Trophoblast cell (in vitro differentiated cells and primary cell): ENCODE results near the gene HOXA6.

Experiments used
- DNase-seq, 2 donors: peaks; one replicate each; pipeline ENCODE4 v3.0.0-alpha.2; 2016
- H2AFZ ChIP-seq: 2 replicates; pipeline ENCODE4 v1.6.1; 2013; ENCODE audit warnings: low read length, moderate library complexity, mild to moderate bottlenecking; ENCODE audit not compliant: insufficient read depth, poor library complexity
- H2AK5ac ChIP-seq: 2 replicates; pipeline ENCODE4 v1.6.1; 2013; ENCODE audit warnings: mild to moderate bottlenecking, low read length
- H2BK120ac ChIP-seq: 2 replicates; pipeline ENCODE4 v1.6.1; 2013; ENCODE audit warnings: low read length, mild to moderate bottlenecking, moderate library complexity; ENCODE audit not compliant: insufficient read depth, poor library complexity
- H2BK12ac ChIP-seq: 2 replicates; pipeline ENCODE4 v1.6.1; 2013; ENCODE audit warnings: mild to moderate bottlenecking, low read length, moderate library complexity
- H2BK5ac ChIP-seq: 2 replicates; pipeline ENCODE4 v1.6.1; 2013; ENCODE audit warnings: low read length, low read depth, moderate library complexity, mild to moderate bottlenecking; ENCODE audit not compliant: poor library complexity
- H3K14ac ChIP-seq: 2 replicates; pipeline ENCODE4 v1.6.1; 2013; ENCODE audit warnings: mild to moderate bottlenecking, low read length
- H3K18ac ChIP-seq: 2 replicates; pipeline ENCODE4 v1.6.1; 2013; ENCODE audit warnings: mild to moderate bottlenecking, low read length
- H3K23ac ChIP-seq: 2 replicates; pipeline ENCODE4 v1.6.1; 2013; ENCODE audit warnings: low read length
- H3K27ac ChIP-seq: 2 replicates; pipeline ENCODE4 v1.5.1; 2013; ENCODE audit warnings: low read depth, mild to moderate bottlenecking, inconsistent platforms, low read length, moderate library complexity
- H3K27me3 ChIP-seq: 2 replicates; pipeline ENCODE4 v1.6.1; 2013; ENCODE audit warnings: inconsistent platforms, mild to moderate bottlenecking, low read length, moderate library complexity; ENCODE audit not compliant: insufficient read depth
- H3K36me3 ChIP-seq, 2 experiments: 1 replicate in 1 of 2; 2 replicates in 1 of 2; pipeline ENCODE4 v1.6.1; 2013; ENCODE audit warnings: low read length in 2 of 2, mild to moderate bottlenecking in 2 of 2, moderate library complexity in 1 of 2; ENCODE audit not compliant: insufficient read depth in 2 of 2, control insufficient read depth in 1 of 2
- H3K4ac ChIP-seq: 2 replicates; pipeline ENCODE4 v1.6.1; 2013; ENCODE audit warnings: low read depth, mild to moderate bottlenecking, low read length, moderate library complexity
- H3K4me1 ChIP-seq, 2 experiments: 1 replicate in 1 of 2; 2 replicates in 1 of 2; pipeline ENCODE4 v1.6.1; 2013; ENCODE audit warnings: low read length in 2 of 2, mild to moderate bottlenecking in 2 of 2, moderate library complexity in 1 of 2; ENCODE audit not compliant: insufficient read depth in 2 of 2, control insufficient read depth in 1 of 2
- H3K4me2 ChIP-seq: 2 replicates; pipeline ENCODE4 v1.6.1; 2013; ENCODE audit warnings: inconsistent platforms, mild to moderate bottlenecking, low read length, moderate library complexity
- H3K4me3 ChIP-seq: 2 replicates; pipeline ENCODE4 v1.5.1; 2013; ENCODE audit warnings: mild to moderate bottlenecking, low read depth, low read length, inconsistent platforms
- H3K79me1 ChIP-seq: one replicate; pipeline ENCODE4 v1.6.1; 2013; ENCODE audit warnings: low read length
- H3K79me2 ChIP-seq: 2 replicates; pipeline ENCODE4 v1.6.1; 2013; ENCODE audit warnings: low read length, mild to moderate bottlenecking; ENCODE audit not compliant: control insufficient read depth, insufficient read depth, poor library complexity
- H3K9ac ChIP-seq: 2 replicates; pipeline ENCODE4 v1.6.1; 2013; ENCODE audit warnings: mild to moderate bottlenecking, low read length
- H3K9me3 ChIP-seq: 2 replicates; pipeline ENCODE4 v1.6.1; 2013; ENCODE audit warnings: low read depth, mild to moderate bottlenecking, control low read depth, inconsistent platforms, low read length; ENCODE audit not compliant: insufficient read depth
- H4K12ac ChIP-seq: 2 replicates; pipeline ENCODE4 v1.6.1; 2013; ENCODE audit warnings: low read depth, mild to moderate bottlenecking, low read length, moderate library complexity
- H4K8ac ChIP-seq: 2 replicates; pipeline ENCODE4 v1.6.1; 2013; ENCODE audit warnings: low read depth, mild to moderate bottlenecking, low read length, moderate library complexity
- H4K91ac ChIP-seq: one replicate; pipeline ENCODE4 v1.6.1; 2013; ENCODE audit warnings: low read depth, mild to moderate bottlenecking, low read length, moderate library complexity
- whole genome bisulfite sequencing: extraction: QIAGEN DNeasy Blood & Tissue Kit; methylation state at CpG from one replicate; pipeline ENCODE4 v1.1.7; 2013; ENCODE audit warnings: missing lambda C conversion rate; ENCODE audit not compliant: insufficient read length, insufficient coverage; ENCODE audit errors: extremely low coverage; 5-methylcytosine and 5-hydroxymethylcytosine counted together

The HOXA6 gene

GRCh38 chr7:27141137-27141922 is 6.2 kb downstream of the HOXA6 start:
- no peak overlapping the region for H3K4me2 ChIP-seq
- H3K27me3 ChIP-seq, result peaks cover 93% of the 10 kb centered on the region
- H4K12ac ChIP-seq, result no peak overlapping the region
- H3K27ac ChIP-seq, result no peak overlapping the region
- WGBS, result no CpG with 5 or more reads among the region's 18 CpGs
- H3K36me3 ChIP-seq, result no peaks in the 10 kb centered on the region
- H3K4me1 ChIP-seq, result peaks cover 3 to 11% of the 10 kb centered on the region in 2 experiments
- no peak overlapping the region for H2AK5ac ChIP-seq
- no peak overlapping the region for H2BK120ac ChIP-seq
- H3K18ac ChIP-seq, result no peak overlapping the region
- no peak overlapping the region for H2BK5ac ChIP-seq
- H2BK12ac ChIP-seq, result no peak overlapping the region
- H4K8ac ChIP-seq, result no peak overlapping the region
- no peak overlapping the region for H3K23ac ChIP-seq
- H3K4me3 ChIP-seq, result no peak overlapping the region
- no peak overlapping the region for H3K9ac ChIP-seq
- DNase-seq, result no peak
- no peak overlapping the region for H2AFZ ChIP-seq
- no peaks in the 10 kb centered on the region for H3K79me1 ChIP-seq
- H3K4ac ChIP-seq, result no peak overlapping the region
- no peaks in the 10 kb centered on the region for H3K79me2 ChIP-seq
- no peak overlapping the region for H3K14ac ChIP-seq
- H4K91ac ChIP-seq, result no peak overlapping the region
- peaks cover 20% of the 10 kb centered on the region for H3K9me3 ChIP-seq

GRCh38 chr7:27140126-27140857 is 7.3 kb downstream of the HOXA6 start:
- Histone ChIP-seq H3K79me2 (no peaks in the 10 kb centered on the region), H4K91ac (no peak overlapping the region), H4K8ac (no peak overlapping the region), H3K23ac (no peak overlapping the region), H3K4ac (no peak overlapping the region), H2BK5ac (no peak overlapping the region), H3K27me3 (peaks cover 92% of the 10 kb centered on the region), H3K9ac (no peak overlapping the region), H3K79me1 (no peaks in the 10 kb centered on the region), H2AK5ac (no peak overlapping the region), H2AFZ (no peak overlapping the region), H3K36me3 (no peaks in the 10 kb centered on the region), H3K9me3 (peaks cover 13% of the 10 kb centered on the region), H2BK120ac (no peak overlapping the region), H4K12ac (no peak overlapping the region), H3K18ac (no peak overlapping the region), H3K4me1 (peaks cover 3 to 11% of the 10 kb centered on the region in 2 experiments), H3K27ac (no peak overlapping the region), H3K4me2 (no peak overlapping the region), H3K4me3 (peak overlapping the region; percentile 30), H3K14ac (no peak overlapping the region), H2BK12ac (no peak overlapping the region)
- no CpG with 5 or more reads among the region's 15 CpGs for WGBS
- no peak for DNase-seq

- peaks cover 3 to 11% of the 10 kb centered on the region in 2 experiments for H3K4me1 ChIP-seq
- no peak overlapping the region for H4K8ac ChIP-seq
- H2BK12ac ChIP-seq, result no peak overlapping the region
- no peak overlapping the region for H3K14ac ChIP-seq
- no peak overlapping the region for H3K4ac ChIP-seq
- H3K9ac ChIP-seq, result no peak overlapping the region
- no peak overlapping the region for H3K4me2 ChIP-seq
- H3K27me3 ChIP-seq, result peaks cover 86% of the 10 kb centered on the region
- H3K4me3 ChIP-seq, result no peak overlapping the region
- H2AK5ac ChIP-seq, result no peak overlapping the region
- H3K18ac ChIP-seq, result no peak overlapping the region
- peaks cover 8% of the 10 kb centered on the region for H3K9me3 ChIP-seq
- H2BK5ac ChIP-seq, result no peak overlapping the region
- H3K79me2 ChIP-seq, result no peaks in the 10 kb centered on the region
- WGBS, result no CpG with 5 or more reads among the region's 53 CpGs
- no peak overlapping the region for H2BK120ac ChIP-seq
- H4K12ac ChIP-seq, result no peak overlapping the region
- H3K36me3 ChIP-seq, result no peaks in the 10 kb centered on the region
- no peak overlapping the region for H2AFZ ChIP-seq
- no peaks in the 10 kb centered on the region for H3K79me1 ChIP-seq
- no peak overlapping the region for H4K91ac ChIP-seq
- DNase-seq, result no peak
- H3K27ac ChIP-seq, result no peak overlapping the region
- no peak overlapping the region for H3K23ac ChIP-seq
Measured at GRCh38 chr7:27139334-27140125, 8.0 kb downstream of the HOXA6 start.

GRCh38 chr7:27138985-27139333 is 8.6 kb downstream of the HOXA6 start:
- no peak for DNase-seq
- H3K79me2 ChIP-seq, result no peaks in the 10 kb centered on the region
- H3K23ac ChIP-seq, result no peak overlapping the region
- H3K4ac ChIP-seq, result no peak overlapping the region
- H3K9me3 ChIP-seq, result peaks cover 6% of the 10 kb centered on the region
- no peak overlapping the region for H2BK120ac ChIP-seq
- no peaks in the 10 kb centered on the region for H3K79me1 ChIP-seq
- no peak overlapping the region for H3K4me2 ChIP-seq
- no peak overlapping the region for H3K14ac ChIP-seq
- no peak overlapping the region for H4K12ac ChIP-seq
- no peaks in the 10 kb centered on the region for H3K36me3 ChIP-seq
- WGBS, result no CpG with 5 or more reads among the region's 11 CpGs
- no peak overlapping the region for H4K91ac ChIP-seq
- peaks cover 3 to 11% of the 10 kb centered on the region in 2 experiments for H3K4me1 ChIP-seq
- H4K8ac ChIP-seq, result no peak overlapping the region
- no peak overlapping the region for H3K27ac ChIP-seq
- H3K18ac ChIP-seq, result no peak overlapping the region
- H3K9ac ChIP-seq, result no peak overlapping the region
- no peak overlapping the region for H3K4me3 ChIP-seq
- no peak overlapping the region for H2BK5ac ChIP-seq
- no peak overlapping the region for H2BK12ac ChIP-seq
- H3K27me3 ChIP-seq, result peaks cover 83% of the 10 kb centered on the region
- no peak overlapping the region for H2AK5ac ChIP-seq
- no peak overlapping the region for H2AFZ ChIP-seq
